ENCODE data around the gene GMNC.

Gene GMNC

DNA sequence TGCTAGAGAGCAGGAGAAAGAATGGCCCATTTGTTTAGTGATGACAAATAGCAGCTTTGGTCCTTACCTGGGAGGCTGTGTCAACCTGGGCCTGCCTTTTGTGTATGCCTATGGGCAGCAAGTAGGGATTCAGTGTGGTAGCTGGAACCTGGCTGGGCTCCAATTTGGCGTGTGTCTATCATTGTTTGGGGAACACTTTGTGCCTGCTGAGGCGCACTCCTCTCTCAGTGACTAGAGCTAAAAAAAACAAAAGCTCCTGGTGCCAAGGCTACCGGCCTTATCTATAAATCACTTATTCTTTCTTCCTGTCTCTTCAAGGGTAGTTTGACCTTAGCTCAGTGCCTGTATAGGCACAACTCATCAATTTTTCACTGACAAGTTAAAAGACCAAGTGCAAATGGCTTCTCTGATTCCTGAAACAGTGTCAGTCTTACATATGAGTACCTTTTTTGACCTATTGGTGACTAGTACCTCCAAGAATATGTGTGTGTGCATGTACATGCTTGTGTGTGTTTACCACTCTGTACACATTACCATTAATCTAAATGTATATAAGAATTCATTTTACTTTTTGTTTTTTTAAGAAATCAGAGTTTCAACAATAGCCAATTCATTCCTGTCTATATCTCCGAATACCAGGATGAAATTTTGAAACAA, 54.6 kb downstream of the GMNC start:
- H3K9ac ChIP-seq (ENCODE audit: low read depth, low read length): no peak overlapping the region
- H3K27ac ChIP-seq (ENCODE audit: low read depth, low read length): no peak overlapping the region
- H3K27me3 ChIP-seq (ENCODE audit: control insufficient read depth, insufficient read depth, low read length): no peaks in the 10 kb centered on the region
- no peaks in the 10 kb centered on the region for H3K36me3 ChIP-seq (ENCODE audit: control insufficient read depth, insufficient read depth, low read length)
- H3K4me1 ChIP-seq (ENCODE audit: control insufficient read depth, insufficient read depth, low read length): no peaks in the 10 kb centered on the region
- no peak overlapping the region for H3K4me3 ChIP-seq (ENCODE audit: low read depth, low read length)
- H3K9me3 ChIP-seq (ENCODE audit: control insufficient read depth, insufficient read depth, low read length): no peaks in the 10 kb centered on the region
